Measurements from ENCODE around the gene IL17C.

IL17C gene

GRCh38 chr16:88656291-88656980 lies 18.1 kb downstream of the IL17C start:
- Histone ChIP-seq H3K4me1 (ENCODE audit: insufficient read depth, low read length) (peaks cover 11% of the 10 kb centered on the region), H4K20me1 (ENCODE audit: insufficient read depth, low read length) (peaks cover 46% of the 10 kb centered on the region), H3K9ac (ENCODE audit: low read depth, low read length) (no peak overlapping the region), H3K27me3 (ENCODE audit: insufficient read depth, low read length, poor library complexity) (no peaks in the 10 kb centered on the region), H3K9me3 (ENCODE audit: insufficient read depth, low read length, severe bottlenecking) (no peaks in the 10 kb centered on the region), H3K79me2 (ENCODE audit: insufficient read depth, low read length) (peaks cover 39% of the 10 kb centered on the region), H3K36me3 (ENCODE audit: insufficient read depth, low read length) (peaks cover 79% of the 10 kb centered on the region), H3K4me2 (ENCODE audit: insufficient read depth, low read length) (no peak overlapping the region), H3K4me3 (ENCODE audit: low read depth in 1 of 2, low read length in 2 of 2) (no peak overlapping the region), H2AFZ (ENCODE audit: low read depth, low read length) (no peak overlapping the region), H3K27ac (ENCODE audit: low read length) (no peak overlapping the region)
- no peak for TF ChIP-seq EZH2 (IDR thresholded peaks at IDR 0.05; ENCODE audit: borderline replicate concordance, low read depth, low read length, severe bottlenecking)
- no peak for TF ChIP-seq CTCF (IDR thresholded peaks at IDR 0.05; ENCODE audit: borderline replicate concordance, extremely low read depth, low read length, poor library complexity, severe bottlenecking)
- ATAC-seq (ENCODE audit: insufficient read depth, low read depth) (no peak), DNase-seq (no peak)

- Histone ChIP-seq H3K79me2 (ENCODE audit: insufficient read depth, low read length) (peaks cover 48% of the 10 kb centered on the region), H3K36me3 (ENCODE audit: insufficient read depth, low read length) (peaks cover 70% of the 10 kb centered on the region), H3K9me3 (ENCODE audit: insufficient read depth, low read length, severe bottlenecking) (no peaks in the 10 kb centered on the region), H4K20me1 (ENCODE audit: insufficient read depth, low read length) (peaks cover 45% of the 10 kb centered on the region), H3K9ac (ENCODE audit: low read depth, low read length) (no peak overlapping the region), H3K4me3 (ENCODE audit: low read depth in 1 of 2, low read length in 2 of 2) (no peak overlapping the region), H3K4me1 (ENCODE audit: insufficient read depth, low read length) (peaks cover 15% of the 10 kb centered on the region), H2AFZ (ENCODE audit: low read depth, low read length) (no peak overlapping the region), H3K27me3 (ENCODE audit: insufficient read depth, low read length, poor library complexity) (no peaks in the 10 kb centered on the region), H3K4me2 (ENCODE audit: insufficient read depth, low read length) (no peak overlapping the region), H3K27ac (ENCODE audit: low read length) (no peak overlapping the region)
- DNase-seq = no peak
- no peak for ATAC-seq (ENCODE audit: insufficient read depth, low read depth)
- TF ChIP-seq CTCF (IDR thresholded peaks at IDR 0.05; ENCODE audit: borderline replicate concordance, extremely low read depth, low read length, poor library complexity, severe bottlenecking) = no peak
Observed at GRCh38 chr16:88657371-88657770, 19.0 kb downstream of the IL17C start.

- Histone ChIP-seq H3K27me3 (ENCODE audit: insufficient read depth, low read length, poor library complexity) (no peaks in the 10 kb centered on the region), H3K4me1 (ENCODE audit: insufficient read depth, low read length) (peaks cover 17% of the 10 kb centered on the region), H2AFZ (ENCODE audit: low read depth, low read length) (no peak overlapping the region), H3K4me3 (ENCODE audit: low read depth in 1 of 2, low read length in 2 of 2) (no peak overlapping the region), H4K20me1 (ENCODE audit: insufficient read depth, low read length) (peaks cover 45% of the 10 kb centered on the region), H3K9ac (ENCODE audit: low read depth, low read length) (no peak overlapping the region), H3K36me3 (ENCODE audit: insufficient read depth, low read length) (peaks cover 58% of the 10 kb centered on the region), H3K27ac (ENCODE audit: low read length) (no peak overlapping the region), H3K79me2 (ENCODE audit: insufficient read depth, low read length) (peaks cover 55% of the 10 kb centered on the region), H3K4me2 (ENCODE audit: insufficient read depth, low read length) (no peak overlapping the region), H3K9me3 (ENCODE audit: insufficient read depth, low read length, severe bottlenecking) (no peaks in the 10 kb centered on the region)
- TF ChIP-seq EZH2 (IDR thresholded peaks at IDR 0.05; ENCODE audit: borderline replicate concordance, low read depth, low read length, severe bottlenecking) = no peak
- no peak for TF ChIP-seq CTCF (IDR thresholded peaks at IDR 0.05; ENCODE audit: borderline replicate concordance, extremely low read depth, low read length, poor library complexity, severe bottlenecking)
- ATAC-seq (ENCODE audit: insufficient read depth, low read depth) (no peak), DNase-seq (no peak)
Observed at GRCh38 chr16:88658714-88659113, 20.3 kb downstream of the IL17C start.
